Brain microvascular endothelial cell (primary cell): ENCODE results near the gene RPGRIP1.
"Not testable (repeated sequence)": the region's sequence is repeated elsewhere in the genome, so short reads cannot be mapped to it uniquely, and the experiment has no call there.

Experiments
- DNase-seq: peaks from one replicate; pipeline ENCODE4 v3.0.0-alpha.2; 2020
- H3K27ac ChIP-seq: fragments of 250-450 bp; sonication (Bioruptor Pico); 2 replicates; pipeline ENCODE4 v1.5.1; 2020; ENCODE audit warnings: mild to moderate bottlenecking, moderate library complexity
- H3K27me3 ChIP-seq: fragments of 250-450 bp; sonication (Bioruptor Pico); replicated peaks from 2 replicates; pipeline ENCODE4 v1.5.1; 2020; ENCODE audit warnings: mild to moderate bottlenecking
- H3K36me3 ChIP-seq: fragments of 250-450 bp; sonication (Bioruptor Pico); replicated peaks from 2 replicates; pipeline ENCODE4 v1.5.1; 2020; ENCODE audit warnings: mild to moderate bottlenecking
- H3K4me3 ChIP-seq: 2 replicates; pipeline ENCODE4 v1.5.1; 2011; ENCODE audit warnings: low read depth, mild to moderate bottlenecking, control low read depth, low read length, moderate library complexity
- in situ Hi-C: cut with HindIII; loops from 2 replicates; pipeline ENCODE4 v1.10.0; 2017; ENCODE audit warnings: low sequenced_read_pairs, low pct_ligation_motif_present
- TF ChIP-seq, protein P1 (sequence below): IDR thresholded peaks from 2 replicates; pipeline ENCODE4 v1.5.1; 2011; ENCODE audit warnings: low read depth, mild to moderate bottlenecking, moderate library complexity, low read length, control low read depth, inconsistent platforms; ENCODE audit errors: missing control alignments

The RPGRIP1 gene

GRCh38 chr14:21287168-21287567 lies 7.3 kb downstream of the RPGRIP1 start:
- Histone ChIP-seq H3K27me3 (no peaks in the 10 kb centered on the region), H3K4me3 (no peak overlapping the region), H3K27ac (no peak overlapping the region), H3K36me3 (no peaks in the 10 kb centered on the region)
- no peak for DNase-seq
- in situ Hi-C loops, result no loop called here
- TF ChIP-seq, protein P1, sequence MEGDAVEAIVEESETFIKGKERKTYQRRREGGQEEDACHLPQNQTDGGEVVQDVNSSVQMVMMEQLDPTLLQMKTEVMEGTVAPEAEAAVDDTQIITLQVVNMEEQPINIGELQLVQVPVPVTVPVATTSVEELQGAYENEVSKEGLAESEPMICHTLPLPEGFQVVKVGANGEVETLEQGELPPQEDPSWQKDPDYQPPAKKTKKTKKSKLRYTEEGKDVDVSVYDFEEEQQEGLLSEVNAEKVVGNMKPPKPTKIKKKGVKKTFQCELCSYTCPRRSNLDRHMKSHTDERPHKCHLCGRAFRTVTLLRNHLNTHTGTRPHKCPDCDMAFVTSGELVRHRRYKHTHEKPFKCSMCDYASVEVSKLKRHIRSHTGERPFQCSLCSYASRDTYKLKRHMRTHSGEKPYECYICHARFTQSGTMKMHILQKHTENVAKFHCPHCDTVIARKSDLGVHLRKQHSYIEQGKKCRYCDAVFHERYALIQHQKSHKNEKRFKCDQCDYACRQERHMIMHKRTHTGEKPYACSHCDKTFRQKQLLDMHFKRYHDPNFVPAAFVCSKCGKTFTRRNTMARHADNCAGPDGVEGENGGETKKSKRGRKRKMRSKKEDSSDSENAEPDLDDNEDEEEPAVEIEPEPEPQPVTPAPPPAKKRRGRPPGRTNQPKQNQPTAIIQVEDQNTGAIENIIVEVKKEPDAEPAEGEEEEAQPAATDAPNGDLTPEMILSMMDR, result no peak

- in situ Hi-C loops, H3K36me3 ChIP-seq, H3K27me3 ChIP-seq, H3K4me3 ChIP-seq, DNase-seq, H3K27ac ChIP-seq: not testable (repeated sequence)
Measured at GRCh38 chr14:21294026-21294425, 14.1 kb downstream of the RPGRIP1 start.

DNA sequence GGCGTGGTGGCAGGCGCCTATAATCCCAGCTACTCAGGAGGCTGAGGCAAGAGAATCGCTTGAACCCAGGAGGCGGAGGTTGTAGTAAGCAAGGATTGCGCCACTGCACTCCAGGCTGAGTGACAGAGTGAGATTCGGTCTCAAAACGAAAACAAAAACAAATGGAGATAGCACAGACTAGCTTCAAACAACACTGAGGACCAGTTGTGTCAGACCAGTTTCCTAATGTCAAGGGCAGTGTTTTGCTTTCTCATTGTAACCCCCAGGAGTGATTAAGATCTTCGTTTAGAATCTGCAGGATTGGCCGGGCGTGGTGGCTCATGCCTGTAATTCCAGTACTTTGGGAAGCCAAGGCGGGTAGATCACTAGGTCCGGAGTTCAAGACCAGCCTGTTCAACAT lies 18.5 kb downstream of the RPGRIP1 start:
- DNase-seq, result no peak
- in situ Hi-C loops, result no loop called here
- Histone ChIP-seq H3K27me3 (peaks cover 4% of the 10 kb centered on the region), H3K4me3 (no peak overlapping the region), H3K36me3 (no peaks in the 10 kb centered on the region), H3K27ac (no peak overlapping the region)
- TF ChIP-seq, protein P1, result no peak

DNA sequence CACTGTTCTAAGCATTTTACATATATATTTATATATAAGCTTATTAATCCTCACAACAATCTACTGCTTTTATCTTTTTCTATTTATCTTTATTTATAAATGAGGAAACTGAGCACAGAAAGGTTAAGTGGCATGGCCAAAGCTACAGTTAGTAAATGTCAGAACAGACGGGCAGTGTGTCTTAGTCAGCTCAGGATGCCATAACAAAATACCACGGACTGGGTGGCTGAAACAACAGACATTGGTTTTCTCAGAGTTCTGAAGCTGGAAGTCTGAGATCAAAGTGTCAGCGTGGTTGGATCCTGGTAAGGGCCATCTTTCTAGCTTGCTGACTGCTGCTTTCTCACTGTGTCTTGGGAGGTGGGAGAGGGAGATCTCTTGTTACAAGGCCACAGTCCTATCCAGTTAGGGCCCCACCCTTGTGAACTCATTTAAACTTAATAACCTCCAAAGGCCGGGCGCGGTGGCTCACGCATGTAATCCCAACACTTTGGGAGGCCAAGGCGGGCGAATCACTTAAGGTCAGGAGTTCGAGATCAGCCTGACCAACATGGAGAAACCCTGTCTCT lies 19.8 kb downstream of the RPGRIP1 start:
- no peak for DNase-seq
- no peak overlapping the region for H3K4me3 ChIP-seq
- in situ Hi-C loops, result no loop called here
- H3K36me3 ChIP-seq, result no peaks in the 10 kb centered on the region
- H3K27me3 ChIP-seq, result peaks cover 4% of the 10 kb centered on the region
- TF ChIP-seq, protein P1, result no peak
- no peak overlapping the region for H3K27ac ChIP-seq

DNA sequence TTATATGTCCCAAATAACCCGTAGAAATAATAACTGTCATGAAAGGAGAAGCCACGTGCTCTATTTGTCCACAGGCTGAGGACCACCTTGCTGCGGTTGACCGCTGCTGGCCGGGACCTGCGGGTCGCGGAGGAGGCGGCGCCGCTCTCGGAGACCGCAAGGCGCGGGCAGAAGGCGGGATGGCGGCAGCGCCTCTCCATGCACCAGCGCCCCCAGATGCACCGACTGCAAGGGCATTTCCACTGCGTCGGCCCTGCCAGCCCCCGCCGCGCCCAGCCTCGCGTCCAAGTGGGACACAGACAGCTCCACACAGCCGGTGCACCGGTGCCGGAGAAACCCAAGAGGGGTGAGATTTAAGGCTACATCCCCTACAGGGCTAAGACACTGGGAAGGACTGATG lies 21.0 kb downstream of the RPGRIP1 start:
- peak overlapping the region; percentile 35 for H3K4me3 ChIP-seq

DNA sequence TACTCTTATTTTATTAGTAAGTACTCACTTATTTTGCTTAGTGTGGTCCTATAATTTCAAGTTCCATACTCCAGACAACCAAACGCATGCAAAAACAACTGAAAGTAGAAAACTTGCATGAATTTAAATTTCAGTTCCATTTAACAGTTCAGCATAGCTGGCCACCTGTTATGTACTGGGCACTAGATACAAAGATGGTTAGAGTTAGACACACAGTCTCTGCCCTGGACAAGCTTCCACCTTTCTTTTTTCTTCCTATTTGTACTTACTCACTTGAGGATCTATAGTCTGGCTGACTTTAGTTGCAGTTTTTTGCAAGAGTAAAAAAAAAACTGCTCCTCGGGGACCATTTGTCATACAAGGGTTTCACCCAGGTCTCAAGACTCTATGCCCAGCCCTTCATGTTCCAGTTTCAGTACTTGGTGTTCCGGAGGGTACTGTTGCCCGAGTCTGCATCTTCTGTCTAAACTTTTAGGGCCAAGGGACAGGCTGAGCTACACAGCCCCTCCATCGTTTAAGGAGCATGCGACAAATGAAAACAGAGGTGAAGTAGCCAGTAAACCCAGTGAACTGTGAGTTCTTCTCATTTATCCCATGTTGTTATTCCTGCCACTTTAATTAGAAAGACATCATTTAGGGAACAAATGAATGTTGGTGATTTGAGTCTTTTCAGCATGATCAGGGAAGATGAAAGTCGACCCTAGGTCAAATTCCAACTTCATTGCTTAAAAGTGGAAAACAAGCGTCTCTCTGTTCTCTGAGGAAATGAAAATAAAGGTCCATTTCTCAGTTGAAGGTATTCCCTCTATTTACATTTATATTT lies 22.3 kb downstream of the RPGRIP1 start:
- H3K27ac ChIP-seq, result no peak overlapping the region
- H3K27me3 ChIP-seq, result peaks cover 4% of the 10 kb centered on the region
- H3K36me3 ChIP-seq, result no peaks in the 10 kb centered on the region
- TF ChIP-seq, protein P1, result no peak
- in situ Hi-C loops, result no loop called here
- no peak for DNase-seq
- no peak overlapping the region for H3K4me3 ChIP-seq

More for the DNA sequence above, 21.0 kb downstream of the RPGRIP1 start:
- in situ Hi-C loops, result no loop called here
- peaks cover 4% of the 10 kb centered on the region for H3K27me3 ChIP-seq
- DNase-seq, result no peak
- H3K36me3 ChIP-seq, result no peaks in the 10 kb centered on the region
- H3K27ac ChIP-seq, result no peak overlapping the region
- TF ChIP-seq, protein P1, result no peak

DNA sequence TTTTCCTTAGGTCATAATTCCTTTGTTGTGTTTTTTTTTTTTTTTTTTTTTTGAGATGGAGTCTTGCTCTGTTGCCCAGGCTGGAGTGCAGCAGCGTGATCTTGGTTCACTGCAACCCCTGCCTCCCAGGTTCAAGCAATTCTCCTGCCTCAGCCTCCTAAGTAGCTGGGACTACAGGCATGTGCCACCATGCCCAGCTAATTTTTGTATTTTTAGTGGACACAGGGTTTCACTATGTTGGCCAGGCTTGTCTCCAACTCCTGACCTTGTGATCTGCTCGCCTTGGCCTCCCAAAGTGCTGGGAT lies 22.9 kb downstream of the RPGRIP1 start:
- H3K4me3 ChIP-seq, DNase-seq, H3K36me3 ChIP-seq, H3K27ac ChIP-seq, H3K27me3 ChIP-seq, in situ Hi-C loops: not testable (repeated sequence)
